NCI-H748 (cell line): ENCODE results near the gene SFXN3.

Experiments
- DNase-seq: peaks from one replicate; lab custom pipeline; 2025; ENCODE audit not compliant: unreplicated experiment; lab: John Stamatoyannopoulos, UW

Gene SFXN3

GRCh38 chr10:101014966-101015581, 16.0 kb upstream of the SFXN3 start:
- DNase-seq, result no peak

DNA sequence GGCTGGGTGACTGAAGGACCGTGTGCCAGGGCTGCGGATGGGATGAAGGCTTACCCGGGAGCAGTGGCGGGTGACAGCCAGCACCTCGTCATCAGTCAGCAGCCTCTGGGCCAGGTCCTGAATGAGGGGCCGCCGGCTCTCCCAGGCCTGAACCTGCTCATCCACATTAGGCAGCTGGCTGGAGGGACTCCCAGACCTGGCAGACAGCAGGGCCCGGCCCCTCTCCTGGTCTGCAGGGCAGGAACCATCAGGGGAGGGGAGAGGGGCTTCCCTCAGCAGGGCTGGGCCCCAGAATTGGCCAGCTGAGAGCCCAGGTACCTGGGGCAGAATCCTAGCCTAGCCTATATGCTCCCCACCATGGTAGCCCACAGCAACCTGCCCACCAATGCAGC, 15.5 kb upstream of the SFXN3 start:
- DNase-seq, result no peak

- DNase-seq, result no peak
Observed at GRCh38 chr10:101016814-101017213, 14.2 kb upstream of the SFXN3 start.

DNA sequence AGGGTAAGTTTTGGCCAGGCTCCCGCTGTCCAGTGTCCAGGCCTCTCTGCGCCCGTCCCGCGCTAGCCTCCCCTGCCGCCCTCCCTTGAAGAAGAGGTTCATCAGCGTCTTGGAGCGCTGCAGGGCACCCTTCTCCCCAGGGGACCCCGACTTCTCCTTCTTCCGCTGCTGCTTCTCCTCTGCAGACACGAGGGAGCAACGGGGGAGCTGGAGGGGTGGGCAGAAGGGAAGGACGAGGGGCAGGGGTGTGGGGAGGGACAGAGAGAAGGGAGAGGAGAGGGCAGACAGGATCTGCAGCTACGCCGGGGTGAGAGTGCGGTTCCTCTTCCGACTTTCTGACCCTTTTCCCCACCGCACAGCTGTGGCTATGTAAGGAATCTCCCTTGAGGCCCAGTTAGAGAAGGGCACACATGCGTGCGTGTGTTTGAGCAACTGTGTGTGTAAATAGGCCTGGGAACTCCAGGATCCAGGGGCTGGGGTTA, 12.9 kb upstream of the SFXN3 start:
- no peak for DNase-seq

DNA sequence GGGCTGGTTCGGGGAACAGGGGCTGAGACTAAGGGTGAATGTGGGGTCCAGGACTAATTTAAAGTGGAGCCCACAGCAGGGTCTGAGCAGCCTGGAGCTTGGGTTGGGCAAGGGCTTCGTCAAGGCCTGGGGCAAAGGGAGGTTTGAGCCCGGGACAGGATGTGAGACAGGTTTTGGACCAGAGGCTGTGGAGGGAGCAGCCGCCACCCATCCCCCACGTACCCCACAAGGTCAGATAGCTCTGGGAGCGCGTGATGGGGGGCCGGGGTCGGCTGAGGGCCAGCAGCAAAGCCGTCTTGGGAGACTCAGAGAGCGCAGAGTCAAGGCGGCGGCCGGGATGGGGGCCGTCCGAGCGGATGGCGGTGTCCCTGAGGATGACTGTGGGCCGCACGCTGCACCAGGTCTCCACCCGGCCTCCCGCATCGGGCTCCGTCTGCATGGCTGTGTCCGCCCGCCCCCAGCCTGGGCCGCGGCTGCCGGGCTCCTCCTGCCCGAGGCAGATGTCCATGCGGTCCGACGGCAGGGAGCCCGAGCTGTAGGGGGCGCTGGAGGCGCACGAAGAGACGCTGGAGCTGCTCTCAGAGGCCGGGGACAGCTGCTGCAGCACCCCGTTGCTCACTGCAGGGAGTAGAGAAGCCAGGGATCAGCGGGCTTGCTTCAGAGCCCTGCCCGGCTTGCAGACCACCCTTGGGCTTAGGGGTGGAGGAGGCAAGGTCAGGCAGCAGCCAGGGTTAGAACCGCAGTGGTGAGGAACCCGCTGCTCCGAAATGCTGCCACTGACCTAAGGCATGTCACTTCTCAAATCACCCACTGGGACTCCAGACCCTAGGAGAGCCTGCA, 12.2 kb upstream of the SFXN3 start:
- peak; percentile 75 for DNase-seq

DNA sequence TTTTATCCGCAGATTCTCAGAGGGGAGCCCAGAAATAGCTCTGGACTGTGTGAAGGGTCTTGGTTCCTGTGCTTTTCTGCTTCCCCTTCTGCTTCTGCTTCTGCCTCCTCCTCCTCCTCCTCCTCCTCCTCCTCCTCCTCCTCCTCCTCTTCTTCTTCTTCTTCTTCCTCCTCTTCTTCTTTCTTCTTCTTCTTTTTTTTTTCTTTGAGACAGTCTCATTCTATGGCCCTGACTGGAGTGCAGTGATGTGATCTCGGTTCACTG, 11.7 kb upstream of the SFXN3 start:
- DNase-seq, result no peak

- DNase-seq, result no peak
Observed at GRCh38 chr10:101020427-101021075, 10.5 kb upstream of the SFXN3 start.

- no peak for DNase-seq
Observed at GRCh38 chr10:101021239-101021638, 9.8 kb upstream of the SFXN3 start.

DNA sequence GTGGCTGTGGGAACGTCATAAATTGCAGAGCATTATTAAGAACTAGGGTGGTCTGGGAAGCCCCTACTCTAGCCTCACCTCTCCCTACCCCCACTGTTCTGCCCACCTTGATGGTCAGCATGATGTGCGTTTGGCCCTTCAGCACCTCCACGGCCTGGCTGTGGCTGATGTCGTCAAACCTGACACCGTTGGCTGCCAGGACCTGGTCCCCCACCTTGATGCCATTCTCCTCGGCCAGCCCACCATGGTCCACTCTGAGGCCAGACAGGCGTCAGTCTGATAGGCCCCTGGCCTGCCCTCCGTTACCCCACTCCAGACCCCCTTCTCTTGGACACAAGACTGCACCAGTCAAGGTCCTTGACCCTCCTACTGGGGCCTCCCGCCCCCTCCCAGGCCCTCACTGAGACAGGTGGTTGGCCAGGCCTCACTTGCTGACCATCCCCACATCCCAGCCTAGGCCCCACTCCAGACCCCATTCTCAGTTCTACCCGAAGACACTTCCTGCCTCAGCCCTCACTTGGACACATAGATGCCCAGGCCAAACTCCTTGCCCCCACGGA, 9.3 kb upstream of the SFXN3 start:
- DNase-seq, result no peak

- no peak for DNase-seq
Observed at GRCh38 chr10:101022967-101023705, 7.9 kb upstream of the SFXN3 start.

GRCh38 chr10:101027106-101027720, 3.8 kb upstream of the SFXN3 start:
- DNase-seq, result no peak

GRCh38 chr10:101028446-101029337, 2.3 kb upstream of the SFXN3 start:
- DNase-seq, result no peak

DNA sequence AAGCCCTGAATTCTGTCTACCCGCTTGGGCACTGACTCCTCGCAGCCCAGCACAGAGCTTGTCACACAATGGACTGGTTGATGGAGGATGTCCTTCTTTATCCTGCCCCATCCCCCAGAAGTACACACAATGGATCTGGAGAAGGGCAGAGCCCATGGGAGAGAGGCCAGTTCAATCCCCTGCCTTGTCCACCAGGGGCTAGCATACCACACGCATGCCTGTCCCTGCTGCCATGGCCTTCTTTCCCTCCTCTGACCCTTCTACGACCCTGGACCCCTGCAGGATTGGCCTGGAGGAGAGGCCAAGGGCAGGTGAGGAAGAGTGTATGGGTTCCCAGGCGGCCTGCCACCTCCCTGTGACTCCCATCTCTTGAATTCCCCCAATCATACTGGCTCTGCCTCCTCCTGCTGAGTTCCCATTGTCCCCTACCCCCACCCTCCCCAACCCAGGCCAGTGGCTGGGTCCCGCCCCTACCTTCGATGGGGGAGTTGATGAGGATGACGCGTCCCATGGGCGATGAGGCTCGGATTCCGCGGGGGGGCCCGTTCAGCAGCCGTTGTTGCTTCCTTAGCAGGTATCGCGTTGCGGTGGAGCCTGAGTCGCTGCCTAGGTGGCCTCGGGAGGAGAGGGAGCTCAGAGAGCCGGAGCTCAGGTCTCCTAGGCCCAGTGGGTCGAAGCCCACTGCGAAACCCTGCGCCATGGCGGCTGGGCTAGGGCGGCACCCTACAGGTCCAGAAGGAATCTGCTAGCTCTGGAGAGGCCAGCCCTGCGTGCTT, 1.3 kb upstream of the SFXN3 start:
- DNase-seq, result no peak

DNA sequence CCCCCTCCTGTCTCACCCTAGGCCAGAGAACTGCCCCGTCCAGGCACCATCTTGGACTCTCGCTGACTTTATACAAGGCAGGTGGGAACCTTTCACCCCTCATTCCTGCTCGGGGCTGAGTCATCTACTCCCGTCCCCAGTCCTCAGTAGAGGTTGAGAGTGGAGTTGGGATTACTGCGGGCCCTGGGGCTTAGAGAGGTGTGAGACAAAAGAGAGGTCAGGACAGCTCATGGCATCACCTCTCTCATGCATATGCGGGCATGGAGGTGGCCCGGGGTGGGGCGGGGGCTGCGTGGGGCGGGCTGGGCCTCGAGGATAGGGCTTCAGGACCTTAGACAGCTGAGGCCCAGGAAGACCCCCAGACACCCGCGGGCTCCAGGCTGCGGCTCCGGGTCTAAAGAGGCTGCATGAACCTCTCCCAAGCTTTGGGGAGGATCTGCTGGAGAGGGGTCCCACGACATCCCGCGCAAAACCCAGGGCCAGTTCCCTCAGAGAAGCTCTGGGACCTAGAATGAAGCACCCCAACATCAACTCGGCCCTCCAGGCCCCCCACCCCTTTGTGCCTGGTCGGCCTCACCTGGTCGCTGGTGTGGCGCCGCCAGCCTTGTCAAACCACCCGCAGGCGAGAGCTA, 422 bp upstream of the SFXN3 start:
- no peak for DNase-seq

- DNase-seq, result peak; percentile 67
Observed at GRCh38 chr10:101031796-101032636, 982 bp downstream of the SFXN3 start.

DNA sequence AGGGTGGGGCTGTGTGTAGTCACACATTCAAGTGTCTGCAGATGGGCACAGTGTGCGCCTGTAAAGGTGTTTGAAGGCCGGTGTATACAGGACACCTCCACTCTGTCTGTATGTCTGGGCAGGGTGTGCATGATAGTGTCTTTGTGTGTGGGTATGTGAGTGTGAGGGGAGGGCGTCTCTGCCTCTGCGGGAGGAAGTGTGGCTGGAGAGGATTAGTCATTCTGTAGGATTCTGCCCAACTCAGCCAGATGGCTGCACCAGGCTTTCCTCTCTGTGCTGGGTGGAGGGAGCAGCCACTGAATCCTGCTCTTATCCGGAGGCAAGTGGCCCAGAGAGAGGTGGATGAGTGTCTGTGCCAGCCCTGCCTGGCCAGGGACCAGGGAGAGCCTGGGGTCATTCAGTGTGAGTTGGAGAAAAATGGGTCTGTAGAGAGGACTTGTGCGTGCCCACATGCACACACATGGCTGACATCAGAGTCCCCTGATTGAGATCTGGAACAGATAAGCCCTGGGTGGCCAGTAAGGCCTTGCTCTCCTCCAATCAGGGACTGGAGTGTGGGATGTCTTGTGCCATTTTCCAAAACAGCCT, 1.7 kb downstream of the SFXN3 start:
- peak; percentile 23 for DNase-seq

- DNase-seq, result no peak
Observed at GRCh38 chr10:101033276-101033675, 2.2 kb downstream of the SFXN3 start.
